WTC11 (cell line): ENCODE data around the gene FXYD5. TPM values are rescaled to one million over a fixed set of nuclear protein-coding genes. Genes with fewer than 3 reads are reported as not detected.

Experiments
- ATAC-seq: fragments of 200-7000 bp; cut with Tn5 transposase; 2 replicates; pipeline ENCODE4 v1.10.0; 2021; ENCODE audit warnings: mild to moderate bottlenecking, moderate library complexity
- CTCF ChIA-PET: fragments of 300-600 bp; sonication (Branson Sonifier 250); formaldehyde crosslinking; loops from one replicate; lab custom pipeline; 2021; ENCODE audit warnings: antibody characterized with exemption; lab: Charles Lee
- POLR2A ChIA-PET: fragments of 350-600 bp; sonication (Branson Sonifier 250); formaldehyde crosslinking; loops from one replicate; lab custom pipeline; 2021; ENCODE audit warnings: antibody characterized with exemption; lab: Charles Lee
- DNase-seq: peaks from one replicate; pipeline ENCODE4 v3.0.0; 2021; ENCODE audit warnings: low spot score
- H3K27ac Mint-ChIP-seq: 2 replicates; pipeline ENCODE4 v1.8.0; 2021; ENCODE audit warnings: mixed read lengths
- H3K27me3 Mint-ChIP-seq: 2 replicates; pipeline ENCODE4 v1.8.0; 2021; ENCODE audit warnings: low read depth, mild to moderate bottlenecking, moderate library complexity, mixed read lengths
- H3K36me3 Mint-ChIP-seq: 2 replicates; pipeline ENCODE4 v1.8.0; 2021; ENCODE audit warnings: mixed read lengths
- H3K4me1 Mint-ChIP-seq: 2 replicates; pipeline ENCODE4 v1.8.0; 2022; ENCODE audit warnings: mixed read lengths
- H3K4me3 Mint-ChIP-seq: 2 replicates; pipeline ENCODE4 v1.8.0; 2021; ENCODE audit warnings: mild to moderate bottlenecking, moderate library complexity, mixed read lengths
- H3K9me3 Mint-ChIP-seq: 2 replicates; pipeline ENCODE4 v1.8.0; 2021; ENCODE audit warnings: mixed read lengths
- FOXJ3 ChIP-seq: sonication (generic); formaldehyde crosslinking; IDR thresholded peaks from 2 replicates; pipeline ENCODE4 v1.9.0; 2021; ENCODE audit warnings: missing genetic modification reagents, mild to moderate bottlenecking, borderline replicate concordance
- GTF2I ChIP-seq: fragments of 250-450 bp; sonication (Bioruptor Pico); conservative IDR thresholded peaks from 2 replicates; pipeline ENCODE4 v1.4.0; 2021; ENCODE audit warnings: mild to moderate bottlenecking
- JUN ChIP-seq: sonication (generic); formaldehyde crosslinking; IDR thresholded peaks from 2 replicates; pipeline ENCODE4 v1.8.0; 2023; ENCODE audit warnings: mild to moderate bottlenecking, missing genetic modification reagents
- MXD4 ChIP-seq: fragments of 250-450 bp; sonication (Bioruptor Pico); IDR thresholded peaks from 2 replicates; pipeline ENCODE4 v1.8.0; 2021; ENCODE audit warnings: mild to moderate bottlenecking, moderate library complexity, borderline replicate concordance
- NFATC4 ChIP-seq: fragments of 250-450 bp; sonication (Bioruptor Pico); IDR thresholded peaks from 2 replicates; pipeline ENCODE4 v1.9.0; 2021; ENCODE audit warnings: mild to moderate bottlenecking
- SMAD3 ChIP-seq: sonication (generic); formaldehyde crosslinking; IDR thresholded peaks from 2 replicates; pipeline ENCODE4 v1.8.0; 2022; ENCODE audit warnings: missing genetic modification reagents, mild to moderate bottlenecking, borderline replicate concordance
- TCF7 ChIP-seq: sonication (generic); formaldehyde crosslinking; IDR thresholded peaks from 2 replicates; pipeline ENCODE4 v1.8.0; 2022; ENCODE audit warnings: mild to moderate bottlenecking, low read depth, missing genetic modification reagents, moderate library complexity
- ZNF121 ChIP-seq: sonication (generic); formaldehyde crosslinking; IDR thresholded peaks from 2 replicates; pipeline ENCODE4 v1.8.0; 2023; ENCODE audit warnings: missing genetic modification reagents
- ZNF263 ChIP-seq: sonication (generic); formaldehyde crosslinking; IDR thresholded peaks from 2 replicates; pipeline ENCODE4 v1.8.1; 2022; ENCODE audit warnings: low read depth, mild to moderate bottlenecking, moderate library complexity, missing genetic modification reagents
- total RNA-seq: library from RNA; stranded (reverse); gene quantifications from 3 replicates; pipeline ENCODE4 v1.2.3, GENCODE V29; 2021
- TF ChIP-seq, protein P1 (sequence below): sonication (generic); formaldehyde crosslinking; IDR thresholded peaks from 2 replicates; pipeline ENCODE4 v1.8.0; 2023; ENCODE audit warnings: missing genetic modification reagents, mild to moderate bottlenecking, borderline replicate concordance
- TF ChIP-seq, protein P2 (sequence below): fragments of 250-450 bp; sonication (Bioruptor Pico); IDR thresholded peaks from 2 replicates; pipeline ENCODE4 v1.9.0; 2021; ENCODE audit warnings: moderate library complexity, mild to moderate bottlenecking, inconsistent platforms, borderline replicate concordance
- TF ChIP-seq, protein P3 (sequence below): sonication (generic); formaldehyde crosslinking; IDR thresholded peaks from 2 replicates; pipeline ENCODE4 v1.8.1; 2022; ENCODE audit warnings: low read depth, missing genetic modification reagents, borderline replicate concordance
- TF ChIP-seq, protein P4 (sequence below): sonication (generic); formaldehyde crosslinking; IDR thresholded peaks from 2 replicates; pipeline ENCODE4 v1.8.1; 2022; ENCODE audit warnings: mild to moderate bottlenecking, moderate library complexity, missing genetic modification reagents
- TF ChIP-seq, protein P5 (sequence below): fragments of 250-450 bp; sonication (Bioruptor Pico); conservative IDR thresholded peaks from 2 replicates; pipeline ENCODE4 v1.9.0; 2021; ENCODE audit warnings: mild to moderate bottlenecking
- TF ChIP-seq, protein P6 (sequence below): fragments of 250-450 bp; sonication (Bioruptor Pico); IDR thresholded peaks from 2 replicates; pipeline ENCODE4 v2.1.2; 2022; ENCODE audit warnings: mild to moderate bottlenecking, moderate library complexity

The FXYD5 gene
- total RNA-seq, 1 experiment from 2014 or later = 114 TPM

DNA sequence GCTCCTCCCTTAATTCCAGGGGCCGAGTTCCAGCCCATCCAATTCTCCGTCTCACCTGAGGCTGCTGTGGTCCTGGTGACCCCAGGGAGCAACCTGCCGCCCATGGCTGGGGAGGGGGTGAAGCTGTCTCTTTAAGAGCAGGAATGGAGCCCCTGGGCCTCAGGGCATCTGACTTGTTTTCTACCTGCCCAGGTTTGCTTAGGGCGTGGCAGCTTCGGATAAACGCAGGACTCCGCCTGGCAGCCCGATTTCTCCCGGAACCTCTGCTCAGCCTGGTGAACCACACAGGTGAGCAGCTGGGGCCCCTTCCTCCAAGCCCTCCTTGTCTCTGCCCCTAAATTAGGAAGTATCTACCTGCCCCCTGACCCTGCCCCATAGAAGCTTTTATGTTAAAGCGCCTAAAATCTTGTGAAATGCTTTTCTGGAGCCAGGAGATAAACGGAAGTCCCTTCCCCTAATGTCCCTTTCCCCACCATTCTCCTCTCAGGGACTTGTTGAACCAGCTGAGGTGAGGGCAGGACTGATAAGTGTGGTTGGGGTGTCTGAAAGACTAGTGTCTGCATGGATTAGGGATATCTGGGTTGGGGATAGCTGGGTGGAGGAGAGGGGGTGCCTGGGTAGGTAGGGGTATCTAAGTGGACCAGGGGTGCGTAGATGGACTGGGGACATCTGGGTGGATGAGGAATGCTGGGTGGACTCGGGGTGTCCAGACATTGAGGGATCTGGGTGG is 38.3 kb upstream of the FXYD5 start:
- TF ChIP-seq TCF7 (CRISPR knock-in tag) (no peak), FOXJ3 (no peak), MXD4 (CRISPR knock-in tag) (no peak), SMAD3 (CRISPR knock-in tag) (no peak), JUN (CRISPR knock-in tag) (no peak)
- TF ChIP-seq, protein P1, sequence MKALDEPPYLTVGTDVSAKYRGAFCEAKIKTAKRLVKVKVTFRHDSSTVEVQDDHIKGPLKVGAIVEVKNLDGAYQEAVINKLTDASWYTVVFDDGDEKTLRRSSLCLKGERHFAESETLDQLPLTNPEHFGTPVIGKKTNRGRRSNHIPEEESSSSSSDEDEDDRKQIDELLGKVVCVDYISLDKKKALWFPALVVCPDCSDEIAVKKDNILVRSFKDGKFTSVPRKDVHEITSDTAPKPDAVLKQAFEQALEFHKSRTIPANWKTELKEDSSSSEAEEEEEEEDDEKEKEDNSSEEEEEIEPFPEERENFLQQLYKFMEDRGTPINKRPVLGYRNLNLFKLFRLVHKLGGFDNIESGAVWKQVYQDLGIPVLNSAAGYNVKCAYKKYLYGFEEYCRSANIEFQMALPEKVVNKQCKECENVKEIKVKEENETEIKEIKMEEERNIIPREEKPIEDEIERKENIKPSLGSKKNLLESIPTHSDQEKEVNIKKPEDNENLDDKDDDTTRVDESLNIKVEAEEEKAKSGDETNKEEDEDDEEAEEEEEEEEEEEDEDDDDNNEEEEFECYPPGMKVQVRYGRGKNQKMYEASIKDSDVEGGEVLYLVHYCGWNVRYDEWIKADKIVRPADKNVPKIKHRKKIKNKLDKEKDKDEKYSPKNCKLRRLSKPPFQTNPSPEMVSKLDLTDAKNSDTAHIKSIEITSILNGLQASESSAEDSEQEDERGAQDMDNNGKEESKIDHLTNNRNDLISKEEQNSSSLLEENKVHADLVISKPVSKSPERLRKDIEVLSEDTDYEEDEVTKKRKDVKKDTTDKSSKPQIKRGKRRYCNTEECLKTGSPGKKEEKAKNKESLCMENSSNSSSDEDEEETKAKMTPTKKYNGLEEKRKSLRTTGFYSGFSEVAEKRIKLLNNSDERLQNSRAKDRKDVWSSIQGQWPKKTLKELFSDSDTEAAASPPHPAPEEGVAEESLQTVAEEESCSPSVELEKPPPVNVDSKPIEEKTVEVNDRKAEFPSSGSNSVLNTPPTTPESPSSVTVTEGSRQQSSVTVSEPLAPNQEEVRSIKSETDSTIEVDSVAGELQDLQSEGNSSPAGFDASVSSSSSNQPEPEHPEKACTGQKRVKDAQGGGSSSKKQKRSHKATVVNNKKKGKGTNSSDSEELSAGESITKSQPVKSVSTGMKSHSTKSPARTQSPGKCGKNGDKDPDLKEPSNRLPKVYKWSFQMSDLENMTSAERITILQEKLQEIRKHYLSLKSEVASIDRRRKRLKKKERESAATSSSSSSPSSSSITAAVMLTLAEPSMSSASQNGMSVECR (CRISPR knock-in tag) = no peak
- TF ChIP-seq, protein P2, sequence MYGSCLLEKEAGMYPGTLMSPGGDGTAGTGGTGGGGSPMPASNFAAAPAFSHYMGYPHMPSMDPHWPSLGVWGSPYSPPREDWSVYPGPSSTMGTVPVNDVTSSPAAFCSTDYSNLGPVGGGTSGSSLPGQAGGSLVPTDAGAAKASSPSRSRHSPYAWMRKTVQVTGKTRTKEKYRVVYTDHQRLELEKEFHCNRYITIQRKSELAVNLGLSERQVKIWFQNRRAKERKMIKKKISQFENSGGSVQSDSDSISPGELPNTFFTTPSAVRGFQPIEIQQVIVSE = no peak
- TF ChIP-seq, protein P3, sequence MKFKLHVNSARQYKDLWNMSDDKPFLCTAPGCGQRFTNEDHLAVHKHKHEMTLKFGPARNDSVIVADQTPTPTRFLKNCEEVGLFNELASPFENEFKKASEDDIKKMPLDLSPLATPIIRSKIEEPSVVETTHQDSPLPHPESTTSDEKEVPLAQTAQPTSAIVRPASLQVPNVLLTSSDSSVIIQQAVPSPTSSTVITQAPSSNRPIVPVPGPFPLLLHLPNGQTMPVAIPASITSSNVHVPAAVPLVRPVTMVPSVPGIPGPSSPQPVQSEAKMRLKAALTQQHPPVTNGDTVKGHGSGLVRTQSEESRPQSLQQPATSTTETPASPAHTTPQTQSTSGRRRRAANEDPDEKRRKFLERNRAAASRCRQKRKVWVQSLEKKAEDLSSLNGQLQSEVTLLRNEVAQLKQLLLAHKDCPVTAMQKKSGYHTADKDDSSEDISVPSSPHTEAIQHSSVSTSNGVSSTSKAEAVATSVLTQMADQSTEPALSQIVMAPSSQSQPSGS (CRISPR knock-in tag) = no peak
- peaks cover 3% of the 10 kb centered on the region for H3K27me3 Mint-ChIP-seq
- H3K9me3 Mint-ChIP-seq = no peaks in the 10 kb centered on the region
- peaks cover 40% of the 10 kb centered on the region for H3K4me1 Mint-ChIP-seq
- ChIA-PET CTCF (interaction anchor here (0.8 to 3.4 kb wide), 9 partner anchors 9 to 237 kb away, joined by 3 to 61 read pairs (median 14); partner anchors contain the start of genes FXYD7 and LGI4), POLR2A (no interaction called here)
- peak overlapping the region; percentile 12 for H3K4me3 Mint-ChIP-seq
- no peaks in the 10 kb centered on the region for H3K36me3 Mint-ChIP-seq
- DNase-seq = no peak
- peak overlapping the region; percentile 45; the same call in 1 of the 2 replicates for H3K27ac Mint-ChIP-seq
- ATAC-seq = no peak

DNA sequence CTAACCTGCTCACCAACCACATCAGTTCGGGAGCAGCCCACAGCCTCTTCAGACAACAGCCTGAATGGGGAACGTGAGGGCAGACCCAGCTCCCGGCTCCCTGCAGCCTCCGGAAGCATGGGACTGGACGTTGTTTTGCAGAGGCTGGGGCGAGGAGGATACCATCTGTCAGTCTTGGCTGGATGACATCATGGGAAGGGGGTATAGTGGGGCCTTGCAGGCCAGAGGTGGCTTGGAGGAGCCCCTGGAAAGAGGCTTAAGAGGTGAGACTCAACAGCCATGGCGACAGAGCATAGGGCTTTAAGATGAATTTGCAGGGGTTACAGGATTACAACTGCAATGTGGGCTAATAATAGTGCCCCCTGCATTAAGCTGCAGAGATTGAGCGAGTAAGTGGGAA is 37.4 kb upstream of the FXYD5 start:
- Mint-ChIP-seq H3K27me3 (peaks cover 3% of the 10 kb centered on the region), H3K36me3 (no peaks in the 10 kb centered on the region), H3K9me3 (no peaks in the 10 kb centered on the region), H3K4me1 (peaks cover 36% of the 10 kb centered on the region), H3K4me3 (no peak overlapping the region), H3K27ac (no peak overlapping the region)
- POLR2A ChIA-PET = no interaction called here
- ATAC-seq (no peak), DNase-seq (no peak)
- CTCF ChIA-PET = interaction anchor here (0.8 to 3.4 kb wide), 6 partner anchors 10 to 236 kb away, joined by 3 to 54 read pairs (median 4); partner anchors contain the start of gene LGI4
- TF ChIP-seq, protein P4, sequence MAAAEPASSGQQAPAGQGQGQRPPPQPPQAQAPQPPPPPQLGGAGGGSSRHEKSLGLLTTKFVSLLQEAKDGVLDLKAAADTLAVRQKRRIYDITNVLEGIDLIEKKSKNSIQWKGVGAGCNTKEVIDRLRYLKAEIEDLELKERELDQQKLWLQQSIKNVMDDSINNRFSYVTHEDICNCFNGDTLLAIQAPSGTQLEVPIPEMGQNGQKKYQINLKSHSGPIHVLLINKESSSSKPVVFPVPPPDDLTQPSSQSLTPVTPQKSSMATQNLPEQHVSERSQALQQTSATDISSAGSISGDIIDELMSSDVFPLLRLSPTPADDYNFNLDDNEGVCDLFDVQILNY = no peak
- no peak for TF ChIP-seq ZNF263
- TF ChIP-seq, protein P5, sequence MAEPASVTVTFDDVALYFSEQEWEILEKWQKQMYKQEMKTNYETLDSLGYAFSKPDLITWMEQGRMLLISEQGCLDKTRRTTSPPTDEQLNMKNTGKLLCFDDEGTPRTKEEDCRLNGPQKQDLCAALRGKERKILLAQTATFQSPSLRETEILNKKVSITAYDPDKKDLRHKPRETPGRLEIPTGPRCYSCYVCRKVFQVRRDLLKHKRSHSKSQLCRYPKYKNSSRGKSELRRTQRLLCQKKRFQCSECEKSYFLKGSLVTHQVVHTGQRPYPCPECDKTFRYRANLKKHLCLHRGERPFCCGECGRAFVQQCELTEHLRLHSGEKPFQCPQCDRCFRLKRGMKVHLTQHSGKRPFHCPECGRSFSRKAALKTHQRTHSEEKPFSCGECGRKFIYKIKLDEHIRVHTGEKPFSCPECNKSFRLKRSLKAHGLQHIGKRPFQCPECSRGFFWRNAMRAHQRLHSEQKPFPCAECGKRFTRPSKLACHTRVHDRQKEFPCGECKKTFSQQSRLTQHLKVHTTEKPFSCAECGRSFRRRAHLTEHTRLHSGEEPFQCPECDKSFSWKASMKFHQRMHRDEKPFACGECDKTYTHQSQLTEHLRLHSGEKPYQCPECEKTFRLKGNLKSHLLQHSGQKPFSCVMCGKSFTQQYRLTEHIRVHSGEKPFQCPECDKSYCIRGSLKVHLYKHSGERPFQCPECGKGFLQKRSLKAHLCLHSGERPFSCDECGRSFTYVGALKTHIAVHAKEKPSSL (CRISPR knock-in tag) = no peak
- no peak for TF ChIP-seq ZNF121 (CRISPR knock-in tag)
- no peak for TF ChIP-seq GTF2I (CRISPR knock-in tag)
- TF ChIP-seq, protein P6, sequence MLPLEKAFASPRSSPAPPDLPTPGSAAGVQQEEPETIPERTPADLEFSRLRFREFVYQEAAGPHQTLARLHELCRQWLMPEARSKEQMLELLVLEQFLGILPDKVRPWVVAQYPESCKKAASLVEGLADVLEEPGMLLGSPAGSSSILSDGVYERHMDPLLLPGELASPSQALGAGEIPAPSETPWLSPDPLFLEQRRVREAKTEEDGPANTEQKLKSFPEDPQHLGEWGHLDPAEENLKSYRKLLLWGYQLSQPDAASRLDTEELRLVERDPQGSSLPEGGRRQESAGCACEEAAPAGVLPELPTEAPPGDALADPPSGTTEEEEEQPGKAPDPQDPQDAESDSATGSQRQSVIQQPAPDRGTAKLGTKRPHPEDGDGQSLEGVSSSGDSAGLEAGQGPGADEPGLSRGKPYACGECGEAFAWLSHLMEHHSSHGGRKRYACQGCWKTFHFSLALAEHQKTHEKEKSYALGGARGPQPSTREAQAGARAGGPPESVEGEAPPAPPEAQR (CRISPR knock-in tag) = no peak
- TF ChIP-seq NFATC4 = no peak
